CD4-positive, CD25-positive, alpha-beta regulatory T cell (primary cell): ENCODE measurements around the gene CUX1. TPM values are rescaled to one million over a fixed set of nuclear protein-coding genes. Genes with fewer than 3 reads are reported as not detected.
A peak's percentile ranks its signal among the peaks of the same experiment; 100 is the strongest.
"Not testable (repeated sequence)": the region's sequence is repeated elsewhere in the genome, so short reads cannot be mapped to it uniquely, and the experiment has no call there.

Source experiments
- ATAC-seq, 2 donors: fragments of 150-1000 bp; cut with Tn5 transposase; one replicate each; pipeline ENCODE4 v1.10.0; 2021; ENCODE audit warnings: low read depth in 2 of 2, moderate number of reproducible peaks in 2 of 2, moderate library complexity in 1 of 2
- DNase-seq, 3 donors: peaks; one replicate each; pipeline versions ENCODE4 v3.0.0 to v3.0.0-alpha.2; 2012 to 2022; ENCODE audit warnings: mixed read lengths in 1 of 3
- H3K27ac ChIP-seq: one replicate; pipeline ENCODE4 v1.7.0; 2013; ENCODE audit warnings: mild to moderate bottlenecking, low read length; ENCODE audit not compliant: insufficient read depth, poor library complexity, severe bottlenecking
- H3K27me3 ChIP-seq: one replicate; pipeline ENCODE4 v1.7.0; 2013; ENCODE audit warnings: low read length; ENCODE audit not compliant: control insufficient read depth, insufficient read depth
- H3K36me3 ChIP-seq: one replicate; pipeline ENCODE4 v1.7.0; 2013; ENCODE audit warnings: mild to moderate bottlenecking, low read length, moderate library complexity; ENCODE audit not compliant: control insufficient read depth, insufficient read depth
- H3K4me1 ChIP-seq: 2 replicates; pipeline ENCODE4 v1.7.0; 2013; ENCODE audit warnings: mild to moderate bottlenecking, low read length; ENCODE audit not compliant: insufficient read depth, control insufficient read depth, poor library complexity, severe bottlenecking
- H3K4me3 ChIP-seq: one replicate; pipeline ENCODE4 v1.7.0; 2013; ENCODE audit warnings: low read depth, mild to moderate bottlenecking, low read length, moderate library complexity
- H3K9me3 ChIP-seq, 2 experiments: 1 replicate in 1 of 2; 2 replicates in 1 of 2; pipeline ENCODE4 v1.7.0; 2013; ENCODE audit warnings: low read length in 2 of 2, mild to moderate bottlenecking in 1 of 2, moderate library complexity in 1 of 2; ENCODE audit not compliant: control insufficient read depth in 2 of 2
- H3K27ac Mint-ChIP-seq, 3 donors: one replicate each; pipeline ENCODE4 v1.8.0; 2020 to 2022; ENCODE audit warnings: mild to moderate bottlenecking in 3 of 3, mixed read lengths in 3 of 3, moderate library complexity in 2 of 3
- H3K27me3 Mint-ChIP-seq: one replicate; pipeline ENCODE4 v1.8.0; 2022; ENCODE audit warnings: mild to moderate bottlenecking, mixed read lengths
- H3K36me3 Mint-ChIP-seq: one replicate; pipeline ENCODE4 v1.8.0; 2020; ENCODE audit warnings: mixed read lengths
- H3K4me1 Mint-ChIP-seq, 4 donors: one replicate each; pipeline ENCODE4 v1.8.0; 2020 to 2022; ENCODE audit warnings: mixed read lengths in 4 of 4, mild to moderate bottlenecking in 1 of 4
- H3K4me3 Mint-ChIP-seq, 4 donors: one replicate each; pipeline ENCODE4 v1.8.0; 2020 to 2022; ENCODE audit warnings: mild to moderate bottlenecking in 4 of 4, mixed read lengths in 4 of 4, moderate library complexity in 3 of 4
- H3K9me3 Mint-ChIP-seq, 7 donors: one replicate each; pipeline ENCODE4 v1.8.0; 2020 to 2022; ENCODE audit warnings: mixed read lengths in 7 of 7, mild to moderate bottlenecking in 3 of 7, moderate library complexity in 2 of 7
- polyA plus RNA-seq, 4 donors: library from polyadenylated mRNA; unstranded; fragments of 300-500 nt; fragmentation: Illumina TruSeq; gene quantifications; one replicate each; pipeline ENCODE4 v1.2.3, GENCODE V29; 2021
- total RNA-seq: library from RNA; stranded (reverse); gene quantifications from one replicate; pipeline ENCODE4 v1.2.3, GENCODE V29; 2022

The CUX1 gene
- total and polyA plus RNA-seq, 5 donors from 2014 or later: 6.0 to 45.1 (median 7.8) TPM

DNA sequence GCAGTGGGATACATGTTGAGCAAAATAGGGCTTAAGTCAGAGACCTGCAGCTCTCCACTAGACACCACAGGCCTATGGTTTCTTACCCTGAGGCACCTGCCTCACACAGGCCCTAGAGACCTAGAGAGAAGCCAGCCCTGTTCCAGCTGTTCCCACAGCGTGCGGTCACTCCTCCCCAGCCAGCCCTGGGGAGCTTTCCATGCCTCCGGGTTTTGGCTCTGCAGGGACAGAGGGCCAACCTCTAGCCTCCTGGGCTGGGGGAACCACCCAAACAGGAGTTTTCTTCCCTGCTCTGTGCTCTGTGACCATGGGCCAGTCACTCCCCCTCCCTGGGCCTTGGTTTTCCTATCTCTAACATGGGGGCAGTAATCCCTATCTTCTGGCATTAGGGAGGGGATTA is 502.2 kb downstream of the CUX1 start:
- Histone ChIP-seq H3K9me3 (no peaks in the 10 kb centered on the region), H3K36me3 (no peaks in the 10 kb centered on the region), H3K4me3 (no peak overlapping the region), H3K4me1 (no peaks in the 10 kb centered on the region), H3K27ac (no peak overlapping the region), H3K27me3 (no peaks in the 10 kb centered on the region)
- H3K4me1 Mint-ChIP-seq: peaks cover 0 to 6% (median 0%) of the 10 kb centered on the region in 4 donors
- ATAC-seq (no peak), DNase-seq (no peak)
- no peaks in the 10 kb centered on the region for H3K9me3 Mint-ChIP-seq
- H3K27me3 Mint-ChIP-seq: peaks cover 12% of the 10 kb centered on the region
- H3K36me3 Mint-ChIP-seq: no peaks in the 10 kb centered on the region
- H3K4me3 Mint-ChIP-seq: no peak overlapping the region
- H3K27ac Mint-ChIP-seq: no peak overlapping the region

DNA sequence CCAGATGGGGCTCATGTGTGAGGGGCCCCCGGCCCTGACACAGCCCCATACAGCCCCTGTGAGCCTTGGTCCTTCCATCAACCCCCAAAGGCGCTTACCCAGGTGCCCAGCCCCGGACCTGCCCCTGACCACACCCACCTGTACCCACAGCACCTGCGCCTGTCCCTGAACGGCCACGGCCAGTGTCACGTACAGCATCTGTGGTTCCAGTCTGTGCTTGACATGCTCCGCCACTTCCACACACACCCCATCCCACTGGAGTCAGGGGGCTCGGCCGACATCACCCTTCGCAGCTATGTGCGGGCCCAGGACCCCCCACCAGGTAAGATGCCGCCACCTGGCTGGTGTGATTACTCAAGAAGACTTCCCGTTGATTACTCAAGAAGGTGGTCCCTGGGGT is 502.8 kb downstream of the CUX1 start:
- no peaks in the 10 kb centered on the region for H3K4me1 ChIP-seq
- H3K27me3 ChIP-seq: no peaks in the 10 kb centered on the region
- DNase-seq: no peak
- H3K4me3 ChIP-seq: no peak overlapping the region
- Mint-ChIP-seq H3K27me3 (peaks cover 12% of the 10 kb centered on the region), H3K27ac (no peak overlapping the region), H3K9me3 (no peaks in the 10 kb centered on the region), H3K4me3 (no peak overlapping the region), H3K36me3 (no peaks in the 10 kb centered on the region), H3K4me1 (peaks cover 0 to 6% (median 0%) of the 10 kb centered on the region in 4 donors)
- no peaks in the 10 kb centered on the region for H3K9me3 ChIP-seq
- ATAC-seq: no peak
- H3K36me3 ChIP-seq: no peaks in the 10 kb centered on the region
- no peak overlapping the region for H3K27ac ChIP-seq

DNA sequence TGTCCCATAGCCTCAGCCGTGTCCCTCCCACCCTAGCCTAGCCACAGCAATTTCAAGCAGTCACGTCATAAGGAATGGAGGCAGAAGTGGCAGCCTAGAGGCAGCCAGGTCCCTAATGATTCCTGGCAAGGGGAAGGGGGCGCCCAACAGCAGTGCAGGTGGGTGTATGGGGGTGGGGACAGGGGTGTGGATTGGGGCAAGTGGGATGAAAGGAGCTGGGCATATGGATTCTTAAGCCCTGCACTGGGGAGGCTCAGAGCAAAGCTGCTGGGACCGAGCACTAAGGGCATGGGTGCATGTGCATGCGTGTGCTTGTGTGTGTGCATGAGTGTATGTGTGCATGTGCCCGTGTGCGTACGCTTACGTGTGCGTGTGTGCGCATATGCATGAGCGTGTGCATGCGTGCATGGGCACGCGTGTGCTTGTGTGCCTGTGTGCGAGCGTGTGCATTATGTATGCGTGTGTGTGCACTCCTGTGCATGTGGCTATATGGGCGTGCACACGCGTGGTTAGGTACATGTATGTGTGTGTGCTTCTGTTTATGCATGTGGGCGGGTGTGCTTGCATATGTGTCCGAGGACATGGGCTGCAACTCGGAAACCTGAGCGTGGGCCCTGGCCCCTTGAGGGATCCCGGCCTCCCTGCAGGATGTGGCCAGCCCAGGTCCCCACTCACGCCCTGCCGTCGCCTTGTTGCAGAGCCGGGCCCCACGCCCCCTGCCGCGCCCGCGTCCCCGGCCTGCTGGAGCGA is 503.4 kb downstream of the CUX1 start:
- Mint-ChIP-seq H3K36me3 (no peaks in the 10 kb centered on the region), H3K27ac (no peak overlapping the region), H3K9me3 (no peaks in the 10 kb centered on the region), H3K27me3 (peaks cover 12% of the 10 kb centered on the region), H3K4me1 (peaks cover 0 to 6% (median 0%) of the 10 kb centered on the region in 4 donors), H3K4me3 (no peak overlapping the region)
- no peaks in the 10 kb centered on the region for H3K36me3 ChIP-seq
- H3K9me3 ChIP-seq: no peaks in the 10 kb centered on the region
- H3K27ac ChIP-seq: no peak overlapping the region
- ATAC-seq (no peak), DNase-seq (no peak)
- no peaks in the 10 kb centered on the region for H3K27me3 ChIP-seq
- H3K4me3 ChIP-seq: no peak overlapping the region
- H3K4me1 ChIP-seq: no peaks in the 10 kb centered on the region

DNA sequence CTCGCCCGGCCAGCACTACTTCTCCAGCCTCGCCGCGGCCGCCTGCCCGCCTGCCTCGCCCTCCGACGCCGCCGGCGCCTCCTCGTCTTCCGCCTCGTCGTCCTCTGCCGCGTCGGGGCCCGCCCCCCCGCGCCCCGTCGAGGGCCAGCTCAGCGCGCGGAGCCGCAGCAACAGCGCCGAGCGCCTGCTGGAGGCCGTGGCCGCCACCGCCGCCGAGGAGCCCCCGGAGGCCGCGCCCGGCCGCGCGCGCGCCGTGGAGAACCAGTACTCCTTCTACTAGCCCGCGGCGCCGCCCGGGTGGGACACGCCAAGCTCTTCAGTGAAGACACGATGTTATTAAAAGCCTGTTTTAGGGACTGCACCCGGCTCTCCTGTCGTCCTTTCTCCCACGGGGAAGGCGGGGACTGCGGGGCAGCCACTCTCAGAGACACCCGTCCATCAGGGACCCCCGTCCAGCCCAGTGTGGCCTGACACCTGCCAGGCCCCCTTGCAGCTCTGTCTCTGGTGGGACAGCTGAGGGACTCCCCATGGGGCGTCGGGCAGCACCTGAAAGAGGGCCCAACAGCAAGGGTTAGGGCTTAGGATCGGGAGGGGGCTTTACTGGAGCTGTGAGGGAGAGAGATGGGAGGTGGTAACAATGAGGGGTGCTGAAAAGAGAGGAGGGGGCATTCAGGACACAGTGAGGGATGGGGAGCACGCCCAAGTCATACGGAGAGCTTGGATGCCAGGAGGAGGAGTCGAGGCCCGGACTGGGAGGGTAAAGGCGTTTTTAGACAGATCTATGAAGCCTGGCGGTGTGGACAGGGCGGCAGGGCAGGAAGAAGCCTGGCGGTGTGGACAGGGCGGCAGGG is 504.1 kb downstream of the CUX1 start:
- Histone ChIP-seq H3K27me3 (no peaks in the 10 kb centered on the region), H3K27ac (no peak overlapping the region), H3K4me1 (no peaks in the 10 kb centered on the region), H3K9me3 (no peaks in the 10 kb centered on the region), H3K4me3 (no peak overlapping the region), H3K36me3 (no peaks in the 10 kb centered on the region)
- Mint-ChIP-seq H3K9me3 (no peaks in the 10 kb centered on the region), H3K4me1 (peaks cover 0 to 6% (median 0%) of the 10 kb centered on the region in 4 donors), H3K27ac (no peak overlapping the region), H3K4me3 (no peak overlapping the region), H3K36me3 (no peaks in the 10 kb centered on the region), H3K27me3 (peaks cover 18% of the 10 kb centered on the region)
- DNase-seq: peak in 1 of 3 donors; percentile 20
- no peak for ATAC-seq

DNA sequence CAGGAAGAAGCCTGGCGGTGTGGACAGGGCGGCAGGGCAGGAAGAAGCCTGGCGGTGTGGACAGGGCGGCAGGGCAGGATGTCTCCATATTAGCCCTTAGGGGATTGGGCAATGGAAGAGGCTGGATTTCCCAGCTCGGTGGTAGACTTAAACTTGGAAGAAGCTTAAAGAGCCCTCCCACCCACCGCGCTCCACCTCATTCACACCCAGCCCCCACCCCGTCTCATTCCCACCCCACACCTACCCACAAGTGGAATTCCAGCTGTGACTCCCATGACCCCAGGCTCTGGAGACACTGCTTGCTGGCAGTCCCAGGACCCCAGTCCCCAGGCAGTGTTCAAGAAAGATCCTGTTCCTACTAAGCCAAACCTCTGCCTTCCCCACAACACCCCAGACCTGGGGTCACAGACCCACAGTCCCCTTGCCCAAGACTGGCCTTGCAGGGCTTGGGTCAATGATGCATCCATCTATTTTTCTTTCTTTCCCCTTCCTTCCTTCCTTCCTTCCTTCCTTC is 504.8 kb downstream of the CUX1 start:
- no peaks in the 10 kb centered on the region for H3K27me3 ChIP-seq
- DNase-seq (no peak), ATAC-seq (no peak)
- Mint-ChIP-seq H3K4me1 (peaks cover 0 to 6% (median 0%) of the 10 kb centered on the region in 4 donors), H3K27me3 (peaks cover 21% of the 10 kb centered on the region), H3K4me3 (peak overlapping the region in 1 of 4 donors; percentile 77), H3K9me3 (no peaks in the 10 kb centered on the region), H3K36me3 (no peaks in the 10 kb centered on the region), H3K27ac (peak overlapping the region in 1 of 3 donors; percentile 39)
- H3K9me3 ChIP-seq: no peaks in the 10 kb centered on the region
- H3K4me3 ChIP-seq: no peak overlapping the region
- H3K36me3 ChIP-seq: no peaks in the 10 kb centered on the region
- H3K4me1 ChIP-seq: no peaks in the 10 kb centered on the region
- H3K27ac ChIP-seq: no peak overlapping the region

DNA sequence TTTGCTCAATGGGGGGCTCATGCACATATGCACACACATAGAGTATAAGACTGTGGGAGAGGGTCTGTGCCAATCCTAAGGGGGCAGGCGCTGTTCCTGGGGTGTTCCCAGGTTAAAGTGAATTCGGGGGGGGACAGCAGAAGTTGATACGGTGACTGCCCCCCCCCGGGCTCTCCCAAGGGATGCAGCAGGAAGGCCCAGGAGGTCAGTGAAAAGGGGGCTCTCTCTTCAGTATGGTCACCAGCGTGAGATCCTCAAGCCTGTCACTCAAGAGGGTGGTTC is 506.4 kb downstream of the CUX1 start:
- Mint-ChIP-seq H3K4me1 (peaks cover 0 to 8% (median 0%) of the 10 kb centered on the region in 4 donors), H3K27me3 (peaks cover 31% of the 10 kb centered on the region), H3K4me3 (no peak overlapping the region), H3K36me3 (no peaks in the 10 kb centered on the region), H3K27ac (no peak overlapping the region), H3K9me3 (no peaks in the 10 kb centered on the region)
- Histone ChIP-seq H3K36me3 (no peaks in the 10 kb centered on the region), H3K27ac (no peak overlapping the region), H3K4me1 (no peaks in the 10 kb centered on the region), H3K9me3 (no peaks in the 10 kb centered on the region), H3K27me3 (no peaks in the 10 kb centered on the region), H3K4me3 (no peak overlapping the region)
- ATAC-seq: no peak
- no peak for DNase-seq

DNA sequence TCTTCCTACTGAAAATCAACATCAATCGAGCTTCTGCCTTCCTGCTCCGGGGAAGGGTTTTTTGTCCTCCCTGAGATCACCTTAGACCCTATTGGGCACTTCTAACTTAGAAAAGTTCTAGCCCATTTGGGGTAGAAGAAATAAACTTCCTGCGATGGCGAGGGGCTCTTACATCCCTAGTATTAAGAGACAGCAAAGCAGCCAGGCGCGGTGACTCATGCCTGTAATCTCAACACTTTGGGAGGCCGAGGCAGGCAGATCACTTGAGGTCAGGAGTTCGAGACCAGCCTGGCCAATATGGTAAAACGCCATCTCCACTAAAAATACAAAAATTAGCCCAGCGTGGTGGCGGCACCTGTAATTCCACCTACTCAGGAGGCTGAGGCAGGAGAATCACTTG is 507.7 kb downstream of the CUX1 start:
- Mint-ChIP-seq H3K27ac (peak overlapping the region in 1 of 3 donors; percentile 60), H3K4me1 (peaks cover 0 to 11% (median 0%) of the 10 kb centered on the region in 4 donors), H3K27me3 (peaks cover 32% of the 10 kb centered on the region)
- not testable (repeated sequence) for H3K4me1 ChIP-seq, H3K9me3 ChIP-seq, H3K4me3 Mint-ChIP-seq, H3K36me3 Mint-ChIP-seq, H3K27me3 ChIP-seq, H3K9me3 Mint-ChIP-seq, H3K36me3 ChIP-seq, DNase-seq, ATAC-seq, H3K4me3 ChIP-seq, H3K27ac ChIP-seq
